GM23248 (cell line): ENCODE results near the gene TTC39C.

Source experiments
- EZH2 ChIP-seq: fragments of 200-600 bp; sonication (generic); IDR thresholded peaks from 2 replicates; pipeline ENCODE4 v1.6.1; 2018; ENCODE audit warnings: antibody characterized with exemption, mild to moderate bottlenecking; ENCODE audit not compliant: insufficient read depth, poor library complexity, severe bottlenecking
- EZH2phosphoT487 ChIP-seq: fragments of 200-600 bp; sonication (generic); IDR thresholded peaks from 2 replicates; pipeline ENCODE4 v1.6.1; 2018; ENCODE audit warnings: antibody characterized with exemption, moderate library complexity, mild to moderate bottlenecking, low read depth; ENCODE audit not compliant: insufficient read depth

- TF ChIP-seq EZH2, result no peak
- no peak for TF ChIP-seq EZH2phosphoT487
Observed at GRCh38 chr18:24095976-24096375, 81.4 kb downstream of the TTC39C start.
